CD1c-positive myeloid dendritic cell (primary cell): ENCODE data around the gene CLCF1.
A peak's percentile ranks its signal among the peaks of the same experiment; 100 is the strongest.
"Not testable (repeated sequence)": the region's sequence is repeated elsewhere in the genome, so short reads cannot be mapped to it uniquely, and the experiment has no call there.

ENCODE experiments used
- DNase-seq: peaks from one replicate; pipeline ENCODE4 v3.0.0-alpha.2; 2016; ENCODE audit errors: extremely low spot score

Gene CLCF1

DNA sequence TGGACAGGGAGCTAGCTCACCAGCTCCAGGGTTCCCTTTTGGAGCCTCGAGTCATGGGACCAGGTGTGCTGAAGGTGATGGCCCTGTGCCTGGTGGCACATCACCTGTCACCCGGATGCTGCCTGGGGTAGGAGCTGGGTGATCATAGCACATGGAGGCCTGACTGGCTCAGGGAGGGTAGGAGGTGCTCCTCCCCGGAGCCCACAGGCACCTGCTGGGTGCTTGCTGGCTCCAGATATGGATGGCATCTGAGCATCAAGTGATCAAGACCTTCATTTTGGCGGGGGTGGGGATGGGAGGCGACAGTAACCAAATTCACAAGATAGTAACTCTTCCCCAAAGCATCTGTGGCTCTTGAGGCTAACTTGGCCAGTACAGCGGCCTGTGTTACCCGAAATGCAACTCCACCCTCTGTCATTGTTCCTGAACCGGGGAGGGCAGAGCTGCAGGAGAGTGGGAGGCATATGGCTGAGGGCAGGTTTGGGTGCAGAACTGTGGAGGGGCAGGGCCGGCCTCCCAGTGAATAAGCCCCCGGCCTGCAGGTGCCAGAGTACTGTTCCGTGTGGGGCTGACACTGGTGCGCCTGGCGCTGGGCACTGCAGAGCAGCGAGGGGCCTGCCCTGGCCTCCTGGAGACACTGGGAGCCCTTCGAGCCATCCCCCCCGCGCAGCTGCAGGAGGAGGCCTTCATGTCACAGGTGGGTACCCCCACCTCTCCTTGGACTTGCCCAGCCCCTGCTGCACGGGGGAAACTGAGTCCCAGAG is 35.2 kb upstream of the CLCF1 start:
- DNase-seq = no peak

DNA sequence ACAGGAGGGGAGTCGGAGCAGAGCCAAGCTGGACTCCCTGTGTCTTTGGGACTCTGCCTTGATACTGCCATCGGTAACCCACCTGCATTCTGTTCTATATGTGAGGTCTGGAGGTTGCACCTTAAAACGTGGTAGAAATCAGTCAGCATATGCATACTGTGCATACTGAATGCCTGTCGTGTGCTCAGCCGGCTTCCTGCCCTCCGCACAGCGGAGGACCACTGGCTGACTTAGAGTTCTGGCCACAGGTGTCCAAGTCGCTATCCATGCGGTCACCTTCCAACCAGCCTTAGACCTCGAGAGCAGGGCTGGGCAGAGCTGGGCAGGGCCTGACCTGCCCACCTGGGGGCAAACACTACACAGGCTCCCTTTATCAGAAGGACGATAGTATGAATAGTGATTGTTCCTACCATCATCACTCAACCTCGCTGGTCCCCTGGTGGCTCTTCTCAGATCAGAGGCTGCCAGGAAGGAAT is 34.3 kb upstream of the CLCF1 start:
- DNase-seq = no peak

DNA sequence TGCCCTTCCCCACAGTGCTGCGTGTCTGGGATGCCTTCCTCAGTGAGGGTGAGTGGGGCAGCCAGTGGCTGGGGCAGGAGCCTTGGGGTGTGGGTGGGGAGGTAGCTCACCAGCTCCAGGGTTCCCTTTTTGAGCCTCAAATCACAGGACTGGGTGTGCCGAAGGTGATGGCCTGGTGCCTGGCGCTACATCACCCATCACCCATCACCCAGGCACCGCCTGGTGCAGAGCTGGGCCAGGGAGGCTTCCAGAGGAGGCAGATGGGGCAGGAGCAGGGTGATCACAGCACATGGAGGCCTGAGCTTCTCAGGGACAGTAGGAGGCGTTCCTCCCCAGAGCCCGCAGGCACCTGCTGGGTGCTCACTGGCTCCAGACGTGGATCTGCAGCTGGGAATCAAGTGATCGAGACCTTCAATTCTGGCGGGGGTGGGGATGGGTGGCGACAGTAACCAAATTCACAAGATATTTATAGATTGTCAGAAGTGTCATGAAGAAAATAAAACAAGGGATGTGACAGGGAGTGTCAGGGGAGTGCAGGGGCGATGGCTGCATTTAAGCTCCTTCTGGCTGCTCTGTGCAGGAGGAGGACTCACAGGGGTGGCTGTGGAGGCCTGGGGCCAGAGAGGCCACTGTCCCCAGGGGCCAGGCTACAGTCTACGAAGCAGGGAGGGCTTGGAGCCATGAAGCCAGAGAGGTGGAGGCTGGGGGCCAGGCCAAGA is 33.7 kb upstream of the CLCF1 start:
- peak; percentile 36 for DNase-seq

DNA sequence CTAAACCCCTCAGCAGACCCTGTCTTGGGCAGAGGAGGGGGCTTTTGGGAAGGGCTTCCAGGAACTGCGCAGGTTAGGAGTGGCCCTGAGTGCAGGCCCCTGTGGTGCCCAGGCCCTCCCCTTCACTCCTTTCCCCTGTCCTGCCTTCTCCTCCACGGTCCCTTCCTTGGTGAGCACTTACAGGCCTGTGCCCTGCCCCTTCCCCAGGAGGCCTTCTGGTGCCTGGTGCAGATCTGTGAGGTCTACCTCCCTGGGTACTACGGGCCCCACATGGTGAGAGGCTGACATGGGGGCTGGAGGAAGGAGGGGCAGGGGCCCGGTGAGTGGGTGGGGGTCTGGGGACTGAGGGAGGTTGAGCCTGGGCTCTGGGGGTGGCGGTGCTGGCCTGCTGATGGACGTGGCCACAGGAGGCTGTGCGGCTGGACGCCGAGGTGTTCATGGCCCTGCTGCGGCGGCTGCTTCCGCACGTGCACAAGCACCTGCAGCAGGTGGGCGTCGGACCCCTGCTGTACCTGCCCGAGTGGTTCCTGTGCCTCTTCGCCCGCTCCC is 33.1 kb upstream of the CLCF1 start:
- no peak for DNase-seq

DNA sequence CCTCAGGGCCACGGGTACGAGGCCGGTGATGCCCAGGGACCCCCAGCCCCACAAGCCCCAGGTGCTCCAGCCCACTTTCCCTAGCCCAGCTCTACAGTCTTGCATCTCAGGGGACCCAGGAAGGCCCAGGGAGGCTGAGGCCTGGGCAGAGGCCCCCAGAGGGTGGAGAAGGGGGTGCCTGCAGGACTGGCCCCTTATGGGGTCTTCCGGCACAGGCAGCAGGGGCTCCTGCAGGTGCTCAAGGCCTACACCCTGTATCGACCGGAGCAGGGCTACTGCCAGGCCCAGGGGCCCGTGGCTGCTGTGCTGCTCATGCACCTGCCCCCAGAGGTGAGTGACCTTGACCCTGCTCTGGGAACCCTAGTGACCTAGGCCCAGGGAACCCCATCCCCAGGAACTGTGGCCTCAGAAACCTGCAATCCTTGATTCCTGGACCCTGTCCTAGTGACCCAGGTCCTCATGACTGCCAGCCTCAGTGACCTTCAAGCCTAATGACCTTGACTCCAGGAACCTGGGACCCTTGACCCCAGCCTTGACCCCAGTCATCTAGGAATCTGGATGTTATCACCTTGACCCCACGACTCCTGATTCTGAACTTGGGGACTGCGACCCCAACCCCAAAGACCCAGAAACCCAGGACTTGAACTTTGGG is 32.4 kb upstream of the CLCF1 start:
- DNase-seq = no peak

DNA sequence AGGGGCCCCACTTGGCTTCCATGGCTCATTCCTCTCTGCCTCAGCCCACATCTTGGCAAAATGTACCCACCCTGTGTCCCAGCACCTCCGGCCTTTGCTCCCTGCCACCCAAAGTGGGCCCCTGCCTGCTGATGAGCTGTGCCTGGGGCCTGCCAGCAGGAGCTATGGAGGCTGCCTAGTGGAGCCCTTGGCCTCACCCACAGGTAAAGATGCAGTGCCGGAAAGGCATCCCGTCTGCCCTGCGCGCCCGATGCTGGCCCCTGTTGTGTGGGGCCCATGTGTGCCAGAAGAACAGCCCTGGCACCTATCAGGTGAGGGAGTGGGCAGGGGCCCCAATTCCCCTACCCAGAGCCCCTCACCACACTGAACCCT is 31.8 kb upstream of the CLCF1 start:
- no peak for DNase-seq

- peak; percentile 86 for DNase-seq
Measured at GRCh38 chr11:67404515-67405195, 31.3 kb upstream of the CLCF1 start.

- DNase-seq = not testable (repeated sequence)
Measured at GRCh38 chr11:67403085-67403484, 29.7 kb upstream of the CLCF1 start.

GRCh38 chr11:67402192-67402839 is 28.9 kb upstream of the CLCF1 start:
- not testable (repeated sequence) for DNase-seq

DNA sequence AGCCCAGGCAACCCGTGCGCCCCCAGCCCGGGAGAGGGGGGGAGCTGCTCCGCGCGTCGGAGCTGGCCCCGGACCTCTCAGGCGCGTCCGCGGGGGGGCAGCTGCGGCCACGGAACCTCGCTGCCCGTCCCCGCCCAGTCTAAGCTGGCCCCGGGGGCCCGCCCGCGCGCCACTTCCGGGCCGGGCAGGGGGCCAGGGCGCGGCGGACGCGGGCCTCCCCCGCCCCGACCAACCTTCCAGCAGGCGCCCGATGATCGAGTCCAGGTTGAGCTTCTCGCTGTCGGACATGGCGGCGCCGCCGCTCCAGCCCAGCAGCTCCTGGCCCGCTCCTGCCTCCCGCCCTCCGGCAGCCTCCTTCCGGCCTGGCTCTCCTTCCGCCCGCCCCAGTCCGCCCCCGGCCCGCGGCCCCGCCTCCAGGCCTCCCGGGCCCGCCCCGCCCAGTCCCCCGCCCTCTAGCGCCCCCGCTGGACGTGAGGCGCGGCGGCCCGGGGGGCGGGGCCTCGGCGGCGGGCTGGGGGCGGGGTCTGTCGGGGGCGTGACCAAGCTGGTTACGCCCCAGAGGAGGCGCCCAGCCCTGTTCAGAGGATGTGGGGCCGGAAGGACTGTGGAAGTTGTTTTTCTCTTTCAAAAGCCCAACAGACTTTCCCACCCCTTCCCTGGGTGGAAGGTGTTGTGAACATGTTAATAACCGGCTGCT is 28.2 kb upstream of the CLCF1 start, which contains the start of gene PPP1CA:
TSS of gene PPP1CA (minus strand) at position 364 of the 697 bp plus-strand sequence. CDS start at position 288, 76 bp downstream.
- peak; percentile 96 for DNase-seq

- DNase-seq = no peak
Measured at GRCh38 chr11:67400942-67401494, 27.6 kb upstream of the CLCF1 start.

- DNase-seq = no peak
Measured at GRCh38 chr11:67400251-67400941, 27.0 kb upstream of the CLCF1 start.

GRCh38 chr11:67398661-67399563 is 25.5 kb upstream of the CLCF1 start:
- no peak for DNase-seq

DNA sequence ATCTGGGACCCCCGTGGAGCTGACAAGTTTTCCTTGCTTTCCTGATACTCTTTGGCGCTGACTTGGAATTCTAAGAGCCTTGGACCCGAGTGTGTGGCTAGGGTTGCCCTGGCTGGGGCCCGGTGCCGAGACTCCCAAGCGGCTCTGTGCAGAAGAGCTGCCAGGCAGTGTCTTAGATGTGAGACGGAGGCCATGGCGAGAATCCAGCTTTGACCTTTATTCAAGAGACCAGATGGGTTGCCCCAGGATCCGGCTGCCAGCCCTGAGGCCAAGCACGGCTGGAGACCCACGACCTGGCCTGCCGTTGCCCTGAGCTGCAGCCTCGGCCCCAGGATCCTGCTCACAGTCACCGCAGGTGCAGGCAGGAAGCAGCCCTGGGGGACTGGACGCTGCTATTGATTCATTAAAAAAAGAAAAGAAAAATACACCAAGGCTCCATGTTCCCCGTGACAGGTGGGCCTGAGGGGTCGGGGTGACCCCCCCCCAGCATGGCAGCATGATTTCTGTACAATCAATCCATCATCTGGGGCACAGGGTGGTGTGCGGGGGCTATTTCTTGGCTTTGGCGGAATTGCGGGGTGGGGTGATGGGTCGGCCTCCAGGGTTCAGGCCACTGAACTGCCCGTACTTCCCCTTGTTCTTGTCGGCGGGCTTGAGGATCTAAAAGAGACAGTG is 24.7 kb upstream of the CLCF1 start:
- no peak for DNase-seq

DNA sequence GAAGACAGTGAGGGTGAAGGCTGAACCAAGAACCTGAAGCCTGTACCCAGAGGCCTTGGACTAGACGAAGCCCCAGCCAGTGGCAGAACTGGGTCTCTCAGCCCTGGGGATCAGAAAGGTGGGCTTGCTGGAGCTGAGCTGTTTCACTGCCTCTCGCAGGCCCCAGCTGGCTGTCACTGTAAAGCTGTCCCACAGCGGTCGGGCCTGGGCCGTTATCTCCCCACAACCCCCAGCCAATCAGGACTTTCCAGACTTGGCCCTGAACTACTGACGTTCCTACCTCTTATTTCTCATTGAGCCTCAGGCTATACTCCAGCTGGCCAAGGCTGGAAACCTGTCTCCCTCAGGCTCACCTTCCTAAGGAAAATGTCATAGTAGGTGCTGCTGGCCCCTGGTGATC is 24.1 kb upstream of the CLCF1 start:
- DNase-seq = no peak

DNA sequence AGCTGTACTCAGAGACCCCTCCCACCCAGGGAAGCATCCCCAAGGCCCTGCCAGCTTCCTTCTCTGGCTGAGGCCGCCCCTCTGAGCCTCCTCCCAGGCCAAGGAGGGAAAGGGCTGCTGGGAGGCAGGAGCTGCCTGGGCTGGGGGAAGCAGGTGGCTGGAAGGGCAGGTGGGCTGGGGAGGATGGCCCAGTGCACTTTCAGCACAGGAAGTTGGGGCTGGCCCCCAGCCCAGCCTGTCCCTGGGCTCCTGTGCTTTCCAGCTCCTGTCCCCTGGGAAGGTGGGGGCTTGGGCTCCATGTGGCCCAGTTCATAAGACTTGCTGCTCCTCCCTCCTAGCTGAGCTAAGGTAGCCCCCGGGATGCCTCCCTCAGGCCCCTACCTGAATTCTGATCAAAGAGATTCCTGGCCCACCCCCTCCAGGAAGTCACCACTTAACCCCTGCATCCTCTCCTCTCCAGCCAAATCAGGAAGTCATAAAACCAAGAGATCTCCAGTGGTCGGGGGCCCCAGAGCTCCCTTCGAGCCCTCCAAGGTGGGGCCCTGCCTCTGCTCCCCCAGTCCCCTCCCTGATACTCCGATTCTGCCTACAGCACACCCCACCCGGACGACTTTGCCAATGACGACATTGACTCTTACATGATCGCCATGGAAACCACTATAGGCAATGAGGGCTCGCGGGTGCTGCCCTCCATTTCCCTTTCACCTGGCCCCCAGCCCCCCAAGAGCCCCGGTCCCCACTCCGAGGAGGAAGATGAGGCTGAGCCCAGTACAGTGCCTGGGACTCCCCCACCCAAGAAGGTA is 23.4 kb upstream of the CLCF1 start:
- DNase-seq = no peak

DNA sequence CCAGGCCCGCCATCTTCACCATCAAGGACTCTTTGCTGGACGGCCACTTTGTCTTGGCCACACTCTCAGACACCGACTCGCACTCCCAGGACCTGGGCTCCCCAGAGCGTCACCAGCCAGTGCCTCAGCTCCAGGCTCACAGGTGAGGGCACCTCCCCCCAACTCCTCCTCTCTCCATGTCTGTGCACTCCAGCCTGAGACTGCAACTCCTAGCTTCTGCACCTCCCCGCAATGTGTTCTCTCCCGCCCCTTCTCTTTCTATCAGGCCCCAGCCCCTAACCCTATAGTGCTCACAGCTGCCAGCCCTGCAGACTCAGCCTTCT is 22.8 kb upstream of the CLCF1 start:
- no peak for DNase-seq
